BE2C (cell line): ENCODE results near the gene HEPACAM2.

Experiments used
- DNase-seq: peaks from one replicate; pipeline ENCODE4 v3.0.0-alpha.2; 2020
- H3K27me3 ChIP-seq: fragments of 250-450 bp; sonication (Bioruptor Pico); 2 replicates; pipeline ENCODE4 v1.5.1; 2020; ENCODE audit warnings: mild to moderate bottlenecking
- H3K36me3 ChIP-seq: fragments of 250-450 bp; sonication (Bioruptor Pico); 2 replicates; pipeline ENCODE4 v1.5.1; 2020; ENCODE audit warnings: mild to moderate bottlenecking
- H3K4me1 ChIP-seq: fragments of 250-450 bp; sonication (Bioruptor Pico); 2 replicates; pipeline ENCODE4 v1.5.1; 2020
- H3K4me3 ChIP-seq: 2 replicates; pipeline ENCODE4 v1.5.1; 2011; ENCODE audit warnings: low read depth, low read length
- H3K9me3 ChIP-seq: fragments of 250-450 bp; sonication (Bioruptor Pico); 2 replicates; pipeline ENCODE4 v1.5.1; 2020
- CTCF ChIP-seq: IDR thresholded peaks from 2 replicates; pipeline ENCODE4 v1.5.1; 2012; ENCODE audit warnings: mild to moderate bottlenecking, low read depth, low read length

HEPACAM2 gene

GRCh38 chr7:93196336-93196735 lies 29.9 kb downstream of the HEPACAM2 start:
- Histone ChIP-seq H3K27me3 (peaks cover 7% of the 10 kb centered on the region; the same call in 1 of the 2 replicates), H3K36me3 (no peaks in the 10 kb centered on the region), H3K9me3 (no peaks in the 10 kb centered on the region), H3K4me1 (no peaks in the 10 kb centered on the region), H3K4me3 (no peak overlapping the region)
- no peak for TF ChIP-seq CTCF
- no peak for DNase-seq

- Histone ChIP-seq H3K4me1 (no peaks in the 10 kb centered on the region), H3K9me3 (no peaks in the 10 kb centered on the region), H3K27me3 (peaks cover 9% of the 10 kb centered on the region; the same call in 1 of the 2 replicates), H3K4me3 (no peak overlapping the region), H3K36me3 (no peaks in the 10 kb centered on the region)
- DNase-seq, result no peak
- no peak for TF ChIP-seq CTCF
Observed at GRCh38 chr7:93194386-93194785, 31.9 kb downstream of the HEPACAM2 start.

GRCh38 chr7:93188870-93189634 lies 37.2 kb downstream of the HEPACAM2 start:
- Histone ChIP-seq H3K4me1 (no peaks in the 10 kb centered on the region), H3K9me3 (no peaks in the 10 kb centered on the region), H3K36me3 (no peaks in the 10 kb centered on the region), H3K27me3 (peaks cover 4% of the 10 kb centered on the region; the same call in 1 of the 2 replicates), H3K4me3 (no peak overlapping the region)
- TF ChIP-seq CTCF, result no peak
- no peak for DNase-seq

- Histone ChIP-seq H3K9me3 (no peaks in the 10 kb centered on the region), H3K27me3 (no peaks in the 10 kb centered on the region), H3K4me3 (no peak overlapping the region), H3K36me3 (no peaks in the 10 kb centered on the region), H3K4me1 (no peaks in the 10 kb centered on the region)
- DNase-seq, result no peak
- TF ChIP-seq CTCF, result no peak
Observed at GRCh38 chr7:93185303-93186027, 40.8 kb downstream of the HEPACAM2 start.

- H3K9me3 ChIP-seq, result no peaks in the 10 kb centered on the region
- DNase-seq, result no peak
- TF ChIP-seq CTCF, result no peak
- no peaks in the 10 kb centered on the region for H3K4me1 ChIP-seq
- no peaks in the 10 kb centered on the region for H3K36me3 ChIP-seq
- no peak overlapping the region for H3K4me3 ChIP-seq
- H3K27me3 ChIP-seq, result no peaks in the 10 kb centered on the region; the same call in 1 of the 2 replicates
Observed at GRCh38 chr7:93179173-93179572, 47.1 kb downstream of the HEPACAM2 start.

GRCh38 chr7:93178213-93178612 lies 48.1 kb downstream of the HEPACAM2 start:
- no peaks in the 10 kb centered on the region; the same call in 1 of the 2 replicates for H3K27me3 ChIP-seq
- H3K4me1 ChIP-seq, result no peaks in the 10 kb centered on the region
- no peak overlapping the region for H3K4me3 ChIP-seq
- peak; percentile 6; the same call in 1 of the 2 replicates for TF ChIP-seq CTCF
- no peak for DNase-seq
- no peaks in the 10 kb centered on the region for H3K36me3 ChIP-seq
- no peaks in the 10 kb centered on the region for H3K9me3 ChIP-seq
